GM19193 (cell line): ENCODE results near the gene CFAP70.

Experiments used
- POLR2A ChIP-seq: IDR thresholded peaks from 4 replicates; pipeline ENCODE4 v1.6.1; 2011; ENCODE audit not compliant: insufficient read depth, insufficient read length; ENCODE audit errors: extremely low read depth

The CFAP70 gene

DNA sequence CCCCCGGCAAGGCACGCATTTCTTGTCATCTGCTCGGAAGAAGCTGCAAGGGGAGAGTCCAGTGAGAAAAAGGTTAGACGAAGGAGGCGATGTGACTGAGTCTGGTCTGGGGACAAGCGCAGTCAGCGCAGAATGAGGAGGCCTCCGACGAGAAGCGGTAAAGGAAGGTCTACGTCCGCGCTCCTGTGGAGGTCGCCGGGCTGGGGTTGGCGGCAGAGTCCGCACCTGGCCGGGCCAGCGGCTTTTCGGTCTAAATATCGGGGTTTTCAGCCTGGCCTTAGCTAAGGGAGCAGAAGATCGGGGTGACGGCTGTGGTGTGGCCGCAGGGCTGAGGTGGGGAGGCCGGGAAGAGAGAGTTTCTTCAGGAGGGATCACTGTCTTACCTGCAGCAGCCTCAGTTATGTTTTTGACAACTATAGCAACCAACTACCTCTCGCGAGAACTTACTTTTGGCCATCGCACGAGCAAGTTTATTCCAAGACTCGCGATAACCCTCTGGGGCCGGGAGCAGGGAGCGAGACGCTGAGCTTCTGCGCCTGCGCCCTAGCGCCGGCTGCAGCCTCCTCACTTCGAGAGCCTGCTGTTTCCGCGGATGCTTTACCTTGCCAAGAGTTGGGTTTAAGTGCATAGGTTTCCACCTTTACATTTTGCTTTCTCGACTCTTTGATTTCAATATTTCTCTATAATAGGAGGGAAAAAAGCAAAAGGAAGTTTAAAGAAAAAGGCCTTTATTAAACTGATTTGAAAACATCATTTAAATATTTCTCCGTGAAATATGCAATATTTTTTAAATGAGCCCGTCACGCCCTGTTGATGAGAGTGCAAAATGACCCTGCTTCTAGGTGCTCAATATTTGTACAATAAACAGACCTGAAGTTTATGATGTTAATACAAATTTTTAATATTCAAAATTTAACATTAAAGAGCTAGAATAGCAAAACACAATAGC, at the start of gene CFAP70:
CFAP70 (minus strand) TSS at position 534 of the 949 bp plus-strand sequence. CDS start 4,068 bp downstream, outside the sequence.
- TF ChIP-seq POLR2A = peak; percentile 70

DNA sequence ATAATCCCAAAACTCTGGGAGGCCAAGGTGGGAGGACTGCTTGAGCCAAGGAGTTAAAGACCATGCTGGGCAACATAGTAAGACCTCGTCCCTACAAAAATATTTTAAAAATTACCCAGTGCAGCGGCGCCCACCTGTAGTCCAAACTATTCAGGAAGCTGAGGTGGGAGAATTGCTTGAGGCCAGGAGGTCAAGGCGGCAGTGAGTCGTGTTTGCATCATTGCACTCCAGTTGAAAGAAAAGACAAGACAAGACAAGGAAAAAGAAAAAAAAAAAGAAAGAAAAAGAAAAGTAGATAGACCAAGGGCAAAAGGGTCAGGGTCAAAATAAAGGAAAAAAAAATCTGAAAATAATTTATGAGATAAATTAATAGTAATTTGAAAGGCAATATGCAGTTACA, 49.4 kb upstream of the CFAP70 start:
- TF ChIP-seq POLR2A = no peak

DNA sequence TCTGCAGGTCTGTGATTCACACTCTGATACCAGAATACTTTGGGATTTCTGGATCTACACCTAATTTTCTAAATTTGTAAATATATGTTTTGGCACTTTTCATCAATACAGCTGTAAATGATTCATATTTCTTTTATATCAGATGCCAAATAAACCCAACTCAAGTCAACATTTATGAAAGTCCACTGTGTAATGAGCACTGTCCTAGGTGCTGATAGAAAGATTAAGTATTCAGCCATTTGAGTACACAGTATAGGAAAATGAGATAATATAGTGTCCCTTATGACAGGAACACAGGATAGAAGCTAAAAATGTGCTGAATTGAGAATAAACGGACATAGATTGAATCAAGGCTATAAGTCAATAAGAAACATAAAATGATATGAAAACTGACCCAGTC, 48.8 kb upstream of the CFAP70 start:
- TF ChIP-seq POLR2A = no peak

DNA sequence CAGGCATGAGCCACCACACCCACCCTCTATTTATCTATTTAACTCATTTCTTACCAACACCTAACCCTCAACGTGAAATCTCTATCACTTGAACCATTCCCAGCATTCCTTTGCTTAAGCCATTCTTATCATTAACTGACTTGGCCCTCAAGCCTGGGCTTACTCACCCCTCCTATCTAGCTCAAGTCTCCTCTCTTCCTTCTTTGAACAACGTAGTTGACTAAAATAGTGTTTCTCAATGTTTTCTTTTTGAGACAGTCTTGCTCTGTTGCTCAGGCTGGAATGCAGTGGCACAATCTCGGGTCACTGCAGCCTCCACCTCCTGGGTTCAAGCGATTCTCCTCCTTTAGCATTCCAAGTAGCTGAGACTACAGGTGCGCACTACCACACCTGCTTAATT, 48.2 kb upstream of the CFAP70 start:
- no peak for TF ChIP-seq POLR2A

DNA sequence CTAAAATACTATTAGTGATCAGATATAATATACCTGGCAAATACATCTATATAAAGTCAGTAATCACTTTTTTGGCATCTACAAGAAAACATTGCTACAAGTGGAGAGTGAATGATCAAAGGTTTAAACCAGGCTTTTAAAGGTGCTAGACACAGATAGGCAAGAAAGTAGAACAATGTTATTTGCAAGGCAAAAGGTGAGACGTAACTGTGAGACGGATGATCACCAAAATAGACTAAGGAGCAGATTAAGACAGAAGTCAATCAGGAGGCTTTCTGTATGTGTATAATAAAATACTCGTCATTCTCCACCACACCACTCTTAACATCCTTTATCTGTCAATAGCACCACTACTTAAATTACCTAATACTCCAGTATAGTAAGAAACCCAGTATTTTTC, 46.9 kb upstream of the CFAP70 start:
- TF ChIP-seq POLR2A = no peak

DNA sequence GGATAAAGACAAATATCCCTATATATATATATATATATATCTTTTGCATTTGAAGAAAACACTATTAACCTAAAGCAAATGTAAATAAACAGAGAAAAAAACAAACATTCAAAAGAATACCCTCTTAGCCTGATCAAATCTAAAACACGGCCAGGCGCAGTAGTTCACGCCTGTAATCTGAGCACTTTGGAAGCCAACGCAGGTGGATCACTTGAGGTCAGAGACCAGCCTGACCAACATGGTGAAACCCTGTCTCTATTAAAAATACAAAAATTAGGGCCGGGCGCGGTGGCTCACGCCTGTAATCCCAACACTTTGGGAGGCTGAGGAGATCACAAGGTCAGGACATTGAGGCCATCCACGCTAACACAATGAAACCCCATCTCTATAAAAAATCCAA, 46.0 kb upstream of the CFAP70 start:
- no peak for TF ChIP-seq POLR2A

DNA sequence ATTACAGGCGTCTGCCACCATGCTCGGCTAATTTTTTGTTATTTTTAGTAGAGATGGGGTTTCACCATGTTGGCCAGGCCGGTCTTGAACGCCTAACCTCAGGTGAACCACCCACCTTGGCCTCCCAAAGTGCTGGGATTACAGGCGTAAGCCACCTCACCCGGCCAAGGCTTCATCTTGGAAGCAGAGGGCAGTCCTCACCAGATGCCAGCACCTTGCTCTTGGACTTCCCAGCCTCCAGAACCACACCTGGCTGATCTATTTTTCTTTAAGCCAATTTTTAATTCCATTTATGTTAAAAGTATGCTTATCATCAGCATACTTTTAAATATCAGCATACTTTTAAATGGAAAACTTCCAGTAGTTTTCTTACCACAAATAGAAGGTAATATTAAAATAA, 43.0 kb upstream of the CFAP70 start:
- TF ChIP-seq POLR2A = no peak

DNA sequence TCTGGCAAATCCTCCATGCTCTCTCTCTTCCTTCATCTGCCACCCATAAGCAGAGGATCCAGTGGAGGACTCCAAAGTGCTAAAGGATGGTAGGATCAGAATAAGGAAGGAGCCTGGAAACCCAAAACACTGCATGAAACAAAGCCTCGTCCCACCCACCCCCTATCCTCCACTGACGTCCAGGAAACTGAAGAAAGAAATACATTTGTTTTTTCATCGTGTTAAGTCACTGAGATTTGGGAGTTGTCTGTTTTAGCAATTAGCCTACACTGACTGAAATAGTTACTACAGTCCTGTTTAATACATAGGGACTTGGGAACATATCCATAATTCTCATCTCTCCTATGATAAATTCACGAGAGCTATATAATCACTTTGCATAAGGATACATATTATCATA, 40.4 kb upstream of the CFAP70 start:
- no peak for TF ChIP-seq POLR2A

DNA sequence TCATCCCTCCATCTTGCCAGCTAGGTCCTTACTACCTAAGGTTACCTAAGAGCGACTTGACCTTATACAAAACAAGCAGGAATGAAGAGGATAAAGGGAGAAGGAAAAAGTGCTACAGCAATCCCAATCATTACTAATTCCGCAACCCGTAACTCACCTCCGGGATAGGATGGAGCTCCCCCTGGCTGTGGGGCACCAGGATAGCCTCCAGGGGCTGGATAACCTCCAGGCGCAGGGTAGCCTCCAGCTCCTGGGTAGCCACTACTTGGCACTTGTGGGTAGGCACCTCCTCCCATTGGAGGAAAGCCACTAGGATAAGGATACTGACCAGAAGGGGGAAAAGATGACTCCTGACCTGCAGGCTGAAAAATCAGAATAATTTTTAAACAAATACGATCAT, 39.4 kb upstream of the CFAP70 start:
- TF ChIP-seq POLR2A = no peak

DNA sequence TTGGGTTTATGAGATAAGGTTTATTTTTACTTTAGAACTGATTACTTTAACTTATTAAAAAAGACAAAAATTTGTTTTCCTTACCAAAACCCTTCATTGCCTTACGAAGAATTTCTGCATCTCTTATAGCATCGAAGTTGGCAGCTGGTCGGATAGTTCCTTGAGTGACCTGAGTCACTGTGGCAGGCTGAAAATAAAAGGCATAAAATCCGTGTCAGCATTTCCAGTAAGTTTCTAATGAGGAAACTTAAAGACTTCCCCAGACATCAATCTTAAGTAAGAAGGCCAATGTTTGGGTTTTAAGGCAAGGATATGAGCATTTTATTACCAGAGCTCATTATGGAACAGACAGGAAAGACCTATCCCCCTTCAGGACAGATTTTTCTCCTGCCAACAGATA, 29.6 kb upstream of the CFAP70 start:
- no peak for TF ChIP-seq POLR2A

DNA sequence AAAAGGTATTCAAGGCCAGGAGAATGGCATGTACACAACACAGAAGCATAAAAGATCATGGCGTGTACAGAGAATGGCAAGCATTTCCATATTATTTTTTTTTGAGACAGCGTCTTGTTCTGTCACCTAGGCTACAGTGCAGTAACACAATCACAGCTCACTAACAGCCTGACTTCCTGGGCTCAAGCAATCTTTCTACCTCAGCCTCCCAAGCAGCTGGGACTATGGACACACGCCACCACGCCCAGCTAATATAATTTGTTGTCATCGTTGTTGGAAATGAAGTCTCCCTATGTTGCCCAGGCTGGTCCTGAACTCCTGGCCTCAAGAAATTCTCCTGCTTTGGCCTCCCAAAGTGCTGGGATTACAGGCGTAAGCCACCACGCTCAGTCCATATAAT, 27.9 kb upstream of the CFAP70 start:
- no peak for TF ChIP-seq POLR2A

DNA sequence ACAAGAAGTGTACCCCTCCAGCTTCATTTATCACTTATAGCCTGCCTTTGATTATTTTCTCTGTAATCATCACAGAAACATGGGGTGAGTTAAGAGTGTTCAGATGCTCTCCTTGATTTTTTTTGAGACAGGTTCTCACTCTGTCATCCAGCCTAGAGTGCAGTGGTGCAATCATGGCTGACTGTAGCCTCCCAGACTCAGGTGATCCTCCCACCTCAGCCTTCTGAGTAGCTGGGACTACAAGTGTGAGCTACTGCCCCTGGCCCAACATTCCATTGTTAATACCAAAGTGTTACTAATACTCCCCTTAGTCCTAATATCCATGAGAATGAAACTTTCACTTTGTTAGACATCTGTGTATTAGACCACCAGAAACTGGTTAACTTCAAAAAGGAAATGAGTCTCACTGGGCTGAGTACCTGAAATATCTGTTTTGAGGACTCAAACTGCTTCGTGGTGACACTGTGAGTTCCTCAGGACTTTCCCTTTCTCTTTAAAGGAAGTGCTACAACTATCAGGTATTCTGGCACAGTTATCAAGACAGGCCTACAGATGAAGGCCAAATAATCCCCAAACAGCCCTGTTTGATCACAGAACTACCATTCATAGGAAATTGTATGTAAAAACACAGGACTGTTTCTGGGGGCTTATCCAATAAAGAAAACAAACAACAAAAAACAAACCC, 20.5 kb upstream of the CFAP70 start:
- TF ChIP-seq POLR2A = no peak

DNA sequence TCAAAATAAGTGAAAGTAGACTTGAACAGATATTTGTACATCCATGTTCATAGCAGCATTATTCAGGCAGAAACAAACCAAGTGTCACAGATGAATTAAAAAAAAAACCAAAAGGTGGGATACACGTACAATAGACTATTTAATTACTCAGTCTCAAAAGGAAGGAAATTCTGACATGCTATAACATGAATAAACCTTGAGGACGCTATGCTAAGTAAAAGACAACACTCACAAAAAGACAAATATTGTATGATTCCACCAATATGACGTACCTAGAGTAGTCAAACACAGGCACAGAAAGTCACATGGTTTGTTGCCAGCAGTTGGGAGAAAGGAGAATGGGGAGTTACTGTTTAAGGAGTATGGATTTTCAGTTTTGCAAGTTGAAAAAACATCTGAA, 18.0 kb upstream of the CFAP70 start:
- no peak for TF ChIP-seq POLR2A

DNA sequence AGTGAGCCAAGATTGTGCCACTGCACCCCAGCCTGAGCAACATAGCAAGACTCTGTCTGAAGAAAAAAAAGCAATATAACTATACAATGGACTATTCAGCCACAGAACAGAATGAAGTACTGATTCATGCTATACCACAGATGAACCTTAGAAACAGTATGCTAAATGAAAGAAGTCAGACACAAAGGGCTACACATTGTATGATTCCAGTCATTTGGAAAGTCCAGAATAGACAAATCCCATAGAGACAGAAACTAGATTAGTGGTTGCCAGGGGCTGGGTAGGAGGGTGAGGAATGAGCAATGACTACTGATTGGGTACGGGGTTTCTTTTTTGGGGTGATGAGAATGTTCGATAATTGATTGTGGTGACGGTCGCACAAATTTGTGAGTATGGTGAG, 9.6 kb upstream of the CFAP70 start:
- TF ChIP-seq POLR2A = no peak

DNA sequence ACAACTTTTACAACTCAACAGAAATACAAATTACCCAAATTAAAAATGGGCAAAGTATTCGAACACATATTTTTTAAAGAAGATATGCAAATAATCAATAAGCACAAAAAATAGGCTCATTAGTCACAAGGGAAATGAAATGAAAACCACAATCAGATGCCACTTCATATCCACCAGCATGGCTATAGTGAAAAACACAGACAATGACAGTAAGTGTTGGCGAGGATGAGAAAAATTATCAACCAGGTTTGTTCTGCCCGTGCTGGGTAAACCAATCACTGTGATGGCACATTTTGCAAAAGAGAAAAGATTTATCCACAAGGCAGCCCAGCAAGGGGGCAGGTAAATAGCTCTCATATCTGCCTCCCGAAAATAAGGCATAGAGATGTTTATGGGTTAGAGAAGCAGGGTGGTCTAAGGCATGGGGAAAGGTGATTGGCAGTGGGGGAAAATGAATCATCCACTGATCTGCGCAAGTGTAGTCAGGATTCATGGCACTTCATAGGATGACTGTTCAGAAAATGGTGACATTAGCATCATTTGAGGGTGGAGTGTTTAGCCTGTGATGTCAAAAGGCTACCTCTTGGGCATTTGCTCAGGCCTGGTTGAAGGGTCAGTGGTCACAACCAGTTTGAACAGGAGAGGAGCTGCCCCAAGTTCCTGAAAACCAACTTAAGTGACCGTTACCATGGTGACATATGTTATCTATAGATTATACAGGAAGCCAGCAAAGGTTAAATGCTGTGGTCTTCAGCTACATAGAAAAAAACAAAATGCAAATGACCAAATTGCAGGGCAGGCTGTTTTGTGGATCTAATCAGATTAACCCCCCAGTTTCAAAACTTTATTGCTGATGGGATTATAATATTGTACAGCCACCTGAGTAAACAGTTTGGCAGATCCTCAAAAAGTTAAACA, 8.0 kb upstream of the CFAP70 start:
- no peak for TF ChIP-seq POLR2A

DNA sequence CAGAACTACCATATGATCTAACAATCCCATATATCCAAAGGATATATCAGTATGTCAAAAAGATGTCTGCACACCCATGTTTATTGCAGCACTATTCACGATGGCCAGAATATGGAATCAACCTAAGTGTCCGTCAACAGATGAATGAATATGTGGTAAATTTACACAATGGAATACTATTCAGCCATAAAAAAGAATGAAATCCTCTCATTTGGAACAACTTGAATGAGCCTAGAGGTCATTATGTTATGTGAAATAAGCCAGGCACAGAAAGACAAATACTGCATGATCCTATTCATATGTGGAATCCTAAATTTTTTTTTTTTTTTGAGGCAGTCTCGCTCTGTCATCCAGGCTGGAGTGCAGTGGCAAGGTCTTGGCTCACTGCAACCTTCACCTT, 6.3 kb upstream of the CFAP70 start:
- TF ChIP-seq POLR2A = no peak

DNA sequence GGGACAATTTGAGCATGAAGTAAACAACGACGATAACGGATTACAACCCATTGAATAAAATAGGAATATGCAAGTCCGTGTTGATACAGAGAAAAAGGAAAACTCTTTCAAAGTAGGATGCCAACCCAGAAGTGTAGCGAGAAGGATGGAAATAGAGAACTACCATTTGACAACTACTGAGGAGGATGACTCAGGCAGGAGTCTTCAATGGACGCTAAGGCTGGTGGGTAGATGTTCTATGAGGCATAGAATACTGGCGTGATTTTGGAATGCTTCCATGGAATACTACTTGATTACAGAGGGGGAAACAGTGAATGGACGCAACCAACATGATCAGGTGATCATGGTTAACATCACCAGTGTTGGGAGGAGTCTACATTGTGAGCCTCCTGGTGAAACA, 828 bp upstream of the CFAP70 start:
- TF ChIP-seq POLR2A = no peak
